ENCODE data around the gene TUBB2A. TPM values are rescaled to one million over a fixed set of nuclear protein-coding genes. Genes with fewer than 3 reads are reported as not detected.
"Not testable (repeated sequence)": the region's sequence is repeated elsewhere in the genome, so short reads cannot be mapped to it uniquely, and the experiment has no call there.

TUBB2A gene
- total RNA-seq, 1 donor from 2014 or later = 223 TPM

- Mint-ChIP-seq H3K4me3 (ENCODE audit: unreplicated experiment) (no peak overlapping the region), H3K4me1 (ENCODE audit: low read depth) (peaks cover 20% of the 10 kb centered on the region), H3K27me3 (ENCODE audit: low read depth) (no peaks in the 10 kb centered on the region)
Observed at GRCh38 chr6:3176562-3177355, 19.4 kb upstream of the TUBB2A start.

GRCh38 chr6:3175715-3176402, 18.5 kb upstream of the TUBB2A start:
- no peaks in the 10 kb centered on the region for H3K27me3 Mint-ChIP-seq (ENCODE audit: low read depth)
- peaks cover 25% of the 10 kb centered on the region for H3K4me1 Mint-ChIP-seq (ENCODE audit: low read depth)
- no peaks in the 10 kb centered on the region for H3K9me3 Mint-ChIP-seq (ENCODE audit: low read depth)
- no peak overlapping the region for H3K27ac Mint-ChIP-seq (ENCODE audit: unreplicated experiment)
- no peak for DNase-seq (ENCODE audit: low spot score)
- no peak for TF ChIP-seq CTCF (IDR thresholded peaks at IDR 0.05)
- H3K36me3 Mint-ChIP-seq (ENCODE audit: low read depth) = no peaks in the 10 kb centered on the region
- H3K4me3 Mint-ChIP-seq (ENCODE audit: unreplicated experiment) = no peak overlapping the region

More at GRCh38 chr6:3176562-3177355, 19.4 kb upstream of the TUBB2A start:
- no peaks in the 10 kb centered on the region for H3K36me3 Mint-ChIP-seq (ENCODE audit: low read depth)
- H3K9me3 Mint-ChIP-seq (ENCODE audit: low read depth) = no peaks in the 10 kb centered on the region
- no peak for TF ChIP-seq CTCF (IDR thresholded peaks at IDR 0.05)
- DNase-seq (ENCODE audit: low spot score) = no peak
- no peak overlapping the region for H3K27ac Mint-ChIP-seq (ENCODE audit: unreplicated experiment)

GRCh38 chr6:3173636-3174089, 16.3 kb upstream of the TUBB2A start:
- H3K27ac Mint-ChIP-seq (ENCODE audit: unreplicated experiment); H3K27me3 Mint-ChIP-seq (ENCODE audit: low read depth); H3K9me3 Mint-ChIP-seq (ENCODE audit: low read depth); H3K36me3 Mint-ChIP-seq (ENCODE audit: low read depth); H3K4me3 Mint-ChIP-seq (ENCODE audit: unreplicated experiment); DNase-seq (ENCODE audit: low spot score): not testable (repeated sequence)
- H3K4me1 Mint-ChIP-seq (ENCODE audit: low read depth) = peaks cover 25% of the 10 kb centered on the region

GRCh38 chr6:3172789-3173188, 15.4 kb upstream of the TUBB2A start:
- H3K4me3 Mint-ChIP-seq (ENCODE audit: unreplicated experiment); DNase-seq (ENCODE audit: low spot score); H3K36me3 Mint-ChIP-seq (ENCODE audit: low read depth): not testable (repeated sequence)

GRCh38 chr6:3171313-3172175, 14.2 kb upstream of the TUBB2A start:
- not testable (repeated sequence) for H3K36me3 Mint-ChIP-seq (ENCODE audit: low read depth); H3K9me3 Mint-ChIP-seq (ENCODE audit: low read depth); H3K27me3 Mint-ChIP-seq (ENCODE audit: low read depth); DNase-seq (ENCODE audit: low spot score)
- peaks cover 21% of the 10 kb centered on the region for H3K4me1 Mint-ChIP-seq (ENCODE audit: low read depth)
- H3K27ac Mint-ChIP-seq (ENCODE audit: unreplicated experiment) = peak overlapping the region; percentile 89
- H3K4me3 Mint-ChIP-seq (ENCODE audit: unreplicated experiment) = peak overlapping the region; percentile 8

More at GRCh38 chr6:3172789-3173188, 15.4 kb upstream of the TUBB2A start:
- Mint-ChIP-seq H3K4me1 (ENCODE audit: low read depth) (peaks cover 25% of the 10 kb centered on the region), H3K27ac (ENCODE audit: unreplicated experiment) (peak overlapping the region; percentile 89)
- not testable (repeated sequence) for H3K27me3 Mint-ChIP-seq (ENCODE audit: low read depth); H3K9me3 Mint-ChIP-seq (ENCODE audit: low read depth)

- not testable (repeated sequence) for H3K4me3 Mint-ChIP-seq (ENCODE audit: unreplicated experiment); H3K36me3 Mint-ChIP-seq (ENCODE audit: low read depth); H3K27me3 Mint-ChIP-seq (ENCODE audit: low read depth); H3K27ac Mint-ChIP-seq (ENCODE audit: unreplicated experiment); DNase-seq (ENCODE audit: low spot score); H3K9me3 Mint-ChIP-seq (ENCODE audit: low read depth)
- peaks cover 28% of the 10 kb centered on the region for H3K4me1 Mint-ChIP-seq (ENCODE audit: low read depth)
Observed at GRCh38 chr6:3170676-3171075, 13.3 kb upstream of the TUBB2A start.

- not testable (repeated sequence) for H3K4me3 Mint-ChIP-seq (ENCODE audit: unreplicated experiment); H3K27me3 Mint-ChIP-seq (ENCODE audit: low read depth); H3K9me3 Mint-ChIP-seq (ENCODE audit: low read depth); H3K36me3 Mint-ChIP-seq (ENCODE audit: low read depth); H3K27ac Mint-ChIP-seq (ENCODE audit: unreplicated experiment); DNase-seq (ENCODE audit: low spot score)
- peaks cover 35% of the 10 kb centered on the region for H3K4me1 Mint-ChIP-seq (ENCODE audit: low read depth)
Observed at GRCh38 chr6:3168046-3168445, 10.7 kb upstream of the TUBB2A start.

GRCh38 chr6:3166535-3167225, 9.3 kb upstream of the TUBB2A start:
- not testable (repeated sequence) for H3K9me3 Mint-ChIP-seq (ENCODE audit: low read depth); H3K36me3 Mint-ChIP-seq (ENCODE audit: low read depth); H3K27me3 Mint-ChIP-seq (ENCODE audit: low read depth); H3K4me3 Mint-ChIP-seq (ENCODE audit: unreplicated experiment); H3K27ac Mint-ChIP-seq (ENCODE audit: unreplicated experiment); DNase-seq (ENCODE audit: low spot score)
- H3K4me1 Mint-ChIP-seq (ENCODE audit: low read depth) = peaks cover 30% of the 10 kb centered on the region
